SH-SY5Y (cell line): ENCODE measurements around the gene NCF2.

Experiments
- GATA2 ChIP-seq: IDR thresholded peaks from 2 replicates; pipeline ENCODE4 v1.6.1; 2011; ENCODE audit warnings: mild to moderate bottlenecking, low read depth, low read length
- GATA3 ChIP-seq: IDR thresholded peaks from 2 replicates; pipeline ENCODE4 v1.6.1; 2011; ENCODE audit warnings: low read depth, mild to moderate bottlenecking, low read length, moderate library complexity

DNA sequence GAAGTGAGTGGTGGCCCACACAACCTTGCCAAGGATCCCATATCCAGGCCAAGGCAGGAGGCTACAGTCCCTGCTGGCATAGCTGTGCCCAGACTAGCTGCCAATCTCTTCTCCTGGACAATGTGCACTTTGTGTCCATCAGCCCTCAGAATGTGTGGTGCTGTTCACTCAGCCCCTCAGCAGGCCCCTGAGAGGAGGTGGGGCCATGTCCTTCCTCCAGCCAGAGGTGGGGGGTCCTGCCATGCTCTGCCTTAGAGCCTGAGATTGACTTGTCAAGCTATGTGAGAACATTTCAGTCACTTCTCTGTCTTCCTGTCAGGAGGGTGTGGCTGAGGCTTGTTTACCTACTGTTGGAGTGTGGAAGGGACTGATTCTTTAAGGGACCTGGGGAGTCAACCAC, 1.4 kb downstream of the NCF2 start:
- TF ChIP-seq GATA2 (no peak), GATA3 (no peak)
